H9 (cell line): ENCODE results near the gene TBL1X. TPM values are rescaled to one million over a fixed set of nuclear protein-coding genes. Genes with fewer than 3 reads are reported as not detected.

Experiments used
- DNase-seq: peaks from one replicate; pipeline ENCODE4 v3.0.0-alpha.2; 2017
- H2AFZ ChIP-seq: one replicate; pipeline ENCODE4 v1.6.1; 2013; ENCODE audit warnings: mild to moderate bottlenecking, low read length, control low read depth, moderate library complexity
- H2AK5ac ChIP-seq: 2 replicates; pipeline ENCODE4 v1.6.1; 2013; ENCODE audit warnings: low read length, control low read depth, mixed read lengths; ENCODE audit not compliant: insufficient read length
- H2BK120ac ChIP-seq: one replicate; pipeline ENCODE4 v1.6.1; 2013; ENCODE audit warnings: low read depth, mild to moderate bottlenecking, low read length, control low read depth, inconsistent platforms; ENCODE audit not compliant: poor library complexity, severe bottlenecking
- H2BK12ac ChIP-seq: 2 replicates; pipeline ENCODE4 v1.6.1; 2013; ENCODE audit warnings: low read length, control low read depth, mixed read lengths, low read depth; ENCODE audit not compliant: insufficient read length
- H2BK15ac ChIP-seq: 2 replicates; pipeline ENCODE4 v1.6.1; 2013; ENCODE audit warnings: low read depth, low read length, control low read depth
- H2BK20ac ChIP-seq: one replicate; pipeline ENCODE4 v1.6.1; 2013; ENCODE audit warnings: low read depth, mild to moderate bottlenecking, low read length, control low read depth, inconsistent platforms; ENCODE audit not compliant: poor library complexity, severe bottlenecking
- H2BK5ac ChIP-seq: 2 replicates; pipeline ENCODE4 v1.6.1; 2013; ENCODE audit warnings: low read length, control low read depth, mixed read lengths; ENCODE audit not compliant: insufficient read length
- H3K14ac ChIP-seq: 2 replicates; pipeline ENCODE4 v1.6.1; 2013; ENCODE audit warnings: low read length, control low read depth; ENCODE audit not compliant: insufficient read depth
- H3K18ac ChIP-seq: 2 replicates; pipeline ENCODE4 v1.6.1; 2013; ENCODE audit warnings: low read depth, mild to moderate bottlenecking, mixed read lengths, low read length, control low read depth; ENCODE audit not compliant: insufficient read length
- H3K23ac ChIP-seq: 2 replicates; pipeline ENCODE4 v1.6.1; 2013; ENCODE audit warnings: low read length, control low read depth, mixed read lengths, low read depth; ENCODE audit not compliant: insufficient read length
- H3K23me2 ChIP-seq: 2 replicates; pipeline ENCODE4 v1.6.1; 2013; ENCODE audit warnings: low read depth, mild to moderate bottlenecking, mixed read lengths, low read length, control low read depth; ENCODE audit not compliant: insufficient read length, poor library complexity, severe bottlenecking
- H3K27ac ChIP-seq: 2 replicates; pipeline ENCODE4 v1.5.1; 2013; ENCODE audit warnings: low read length, control low read depth, mixed read lengths, low read depth; ENCODE audit not compliant: insufficient read length
- H3K27me3 ChIP-seq: 2 replicates; pipeline ENCODE4 v1.6.1; 2013; ENCODE audit warnings: low read length, control low read depth, inconsistent platforms; ENCODE audit not compliant: insufficient read depth
- H3K4ac ChIP-seq: 2 replicates; pipeline ENCODE4 v1.6.1; 2013; ENCODE audit warnings: low read depth, mild to moderate bottlenecking, control low read depth, inconsistent platforms, low read length, moderate library complexity
- H3K4me1 ChIP-seq: 2 replicates; pipeline ENCODE4 v1.6.1; 2013; ENCODE audit warnings: low read length, control low read depth, inconsistent platforms; ENCODE audit not compliant: insufficient read depth
- H3K4me2 ChIP-seq: 2 replicates; pipeline ENCODE4 v1.6.1; 2013; ENCODE audit warnings: low read length, control low read depth, mixed read lengths; ENCODE audit not compliant: insufficient read length, insufficient read depth
- H3K56ac ChIP-seq: 2 replicates; pipeline ENCODE4 v1.6.1; 2013; ENCODE audit warnings: low read depth, mild to moderate bottlenecking, mixed read lengths, low read length, control low read depth; ENCODE audit not compliant: insufficient read length
- H3K79me1 ChIP-seq: 2 replicates; pipeline ENCODE4 v1.6.1; 2013; ENCODE audit warnings: low read depth, mild to moderate bottlenecking, moderate library complexity, low read length, control low read depth, inconsistent platforms; ENCODE audit not compliant: insufficient read depth, poor library complexity, severe bottlenecking
- H3K79me2 ChIP-seq: 2 replicates; pipeline ENCODE4 v1.6.1; 2013; ENCODE audit warnings: low read length, control low read depth, inconsistent platforms; ENCODE audit not compliant: insufficient read depth
- H3K9ac ChIP-seq: 2 replicates; pipeline ENCODE4 v1.6.1; 2013; ENCODE audit warnings: low read length, control low read depth, mixed read lengths; ENCODE audit not compliant: insufficient read length; ENCODE audit errors: extremely low read depth
- H3K9me3 ChIP-seq: one replicate; pipeline ENCODE4 v1.6.1; 2013; ENCODE audit warnings: low read depth, low read length, inconsistent platforms; ENCODE audit not compliant: control insufficient read depth
- H3T11ph ChIP-seq: one replicate; pipeline ENCODE4 v1.6.1; 2013; ENCODE audit warnings: mild to moderate bottlenecking, low read length, control low read depth, inconsistent platforms
- H4K20me1 ChIP-seq: one replicate; pipeline ENCODE4 v1.6.1; 2013; ENCODE audit not compliant: control insufficient read depth, insufficient read length, insufficient read depth
- H4K5ac ChIP-seq: 2 replicates; pipeline ENCODE4 v1.6.1; 2013; ENCODE audit warnings: low read depth, mild to moderate bottlenecking, mixed read lengths, low read length, control low read depth; ENCODE audit not compliant: insufficient read length
- H4K8ac ChIP-seq: replicated peaks from 2 replicates; pipeline ENCODE4 v1.6.1; 2013; ENCODE audit warnings: low read length, control low read depth, mixed read lengths, low read depth; ENCODE audit not compliant: insufficient read length
- H4K91ac ChIP-seq: 2 replicates; pipeline ENCODE4 v1.6.1; 2013; ENCODE audit warnings: low read depth, mild to moderate bottlenecking, moderate library complexity, mixed read lengths, low read length, control low read depth; ENCODE audit not compliant: insufficient read length
- H3K27ac Mint-ChIP-seq, 3 experiments: 2 replicates in 2 of 3; 3 replicates in 1 of 3; pipeline ENCODE4 v1.8.0; 2020 to 2021; ENCODE audit warnings: mixed read lengths in 3 of 3, mild to moderate bottlenecking in 1 of 3, moderate library complexity in 1 of 3
- H3K27me3 Mint-ChIP-seq: 2 replicates; pipeline ENCODE4 v1.8.0; 2021; ENCODE audit warnings: low read depth, mild to moderate bottlenecking, moderate library complexity, mixed read lengths
- H3K36me3 Mint-ChIP-seq, 3 experiments: 2 replicates in 2 of 3; 3 replicates in 1 of 3; pipeline ENCODE4 v1.8.0; 2020 to 2021; ENCODE audit warnings: low read depth in 3 of 3, mixed read lengths in 3 of 3; ENCODE audit not compliant: insufficient read depth in 1 of 3
- H3K4me1 Mint-ChIP-seq, 2 experiments: 2 replicates each; pipeline ENCODE4 v1.8.0; 2020; ENCODE audit warnings: mixed read lengths in 2 of 2
- H3K4me3 Mint-ChIP-seq, 2 experiments: 2 replicates in 1 of 2; 3 replicates in 1 of 2; pipeline ENCODE4 v1.8.0; 2020 to 2021; ENCODE audit warnings: mild to moderate bottlenecking in 2 of 2, mixed read lengths in 2 of 2, moderate library complexity in 1 of 2
- H3K9me3 Mint-ChIP-seq, 2 experiments: 2 replicates in 1 of 2; 3 replicates in 1 of 2; pipeline ENCODE4 v1.8.0; 2020; ENCODE audit warnings: mild to moderate bottlenecking in 2 of 2, mixed read lengths in 2 of 2, moderate library complexity in 1 of 2
- CTCF ChIP-seq: fragments of 200-600 bp; sonication (generic); conservative IDR thresholded peaks from 3 replicates; pipeline ENCODE4 v1.8.0; 2021; ENCODE audit warnings: antibody characterized with exemption, mild to moderate bottlenecking
- WGBS: extraction: QIAGEN DNeasy Blood & Tissue Kit; methylation state at CpG from one replicate; pipeline ENCODE4 v1.1.7; 2013; ENCODE audit warnings: missing lambda C conversion rate, low lambda C conversion rate, mixed read lengths; ENCODE audit not compliant: insufficient read length; ENCODE audit errors: extremely low coverage; 5-methylcytosine and 5-hydroxymethylcytosine counted together
- total RNA-seq: library from RNA; stranded (reverse); gene quantifications from 2 replicates; pipeline ENCODE4 v1.2.1, GENCODE V29; 2021

TBL1X gene
- total RNA-seq, 1 experiment from 2014 or later = 24.1 TPM

- no peak overlapping the region for H3T11ph ChIP-seq
- H2BK120ac ChIP-seq = no peak overlapping the region
- TF ChIP-seq CTCF = no peak
- no peaks in the 10 kb centered on the region for H3K4me1 ChIP-seq
- Mint-ChIP-seq H3K27ac (no peak overlapping the region), H3K4me3 (no peak overlapping the region), H3K27me3 (peaks cover 1% of the 10 kb centered on the region; the same call in 1 of the 2 replicates), H3K36me3 (peaks cover 8 to 16% (median 11%) of the 10 kb centered on the region in 3 experiments), H3K9me3 (peaks cover 3 to 68% of the 10 kb centered on the region in 2 experiments; a peak in 3 of 5 replicates), H3K4me1 (no peaks in the 10 kb centered on the region; a peak in 1 of 4 replicates)
- no peak overlapping the region for H4K91ac ChIP-seq
- H2BK12ac ChIP-seq = no peak overlapping the region
- H3K18ac ChIP-seq = no peak overlapping the region
- H4K8ac ChIP-seq = no peak overlapping the region
- no peak overlapping the region for H3K4me2 ChIP-seq
- no peaks in the 10 kb centered on the region for H3K79me2 ChIP-seq
- no peak overlapping the region for H3K14ac ChIP-seq
- no peaks in the 10 kb centered on the region for H3K27me3 ChIP-seq
- no peak overlapping the region for H2AFZ ChIP-seq
- DNase-seq = no peak
- no peak overlapping the region for H3K4ac ChIP-seq
- no peak overlapping the region for H2BK5ac ChIP-seq
- H3K23ac ChIP-seq = no peak overlapping the region
- H3K27ac ChIP-seq = no peak overlapping the region
- H4K20me1 ChIP-seq = no peaks in the 10 kb centered on the region
- no peak overlapping the region for H4K5ac ChIP-seq
- no peak overlapping the region for H2BK20ac ChIP-seq
- H2BK15ac ChIP-seq = no peak overlapping the region
- no peaks in the 10 kb centered on the region for H3K23me2 ChIP-seq
- WGBS = no CpG with 5 or more reads among the region's 11 CpGs
- no peaks in the 10 kb centered on the region for H3K9me3 ChIP-seq
- H3K9ac ChIP-seq = no peak overlapping the region
- no peaks in the 10 kb centered on the region for H3K79me1 ChIP-seq
- H2AK5ac ChIP-seq = no peak overlapping the region
- H3K56ac ChIP-seq = no peak overlapping the region
Measured at GRCh38 chrX:9557091-9557490, 92.2 kb downstream of the TBL1X start.
